Thoracic aorta (tissue), 2 donors: Measurements from ENCODE around the gene CLDN10. TPM values are rescaled to one million over a fixed set of nuclear protein-coding genes. Genes with fewer than 3 reads are reported as not detected.

Experiments
- ATAC-seq: fragments of 150-250 bp; one replicate; pipeline ENCODE4 v1.8.0; 2017; ENCODE audit warnings: low read depth; ENCODE audit not compliant: insufficient number of reproducible peaks, low FRiP score
- DNase-seq: peaks from one replicate; pipeline ENCODE4 v3.0.0-alpha.2; 2020; ENCODE audit warnings: low spot score
- H3K27ac ChIP-seq, 2 donors: fragments of 200-600 bp; sonication (generic); 1 replicate in 1 of 2; 2 replicates in 1 of 2; pipeline ENCODE4 v1.5.1; 2016; ENCODE audit warnings: mild to moderate bottlenecking in 2 of 2, moderate library complexity in 2 of 2
- H3K27me3 ChIP-seq: fragments of 200-600 bp; sonication (generic); replicated peaks from 2 replicates; pipeline ENCODE4 v1.6.0; 2016; ENCODE audit warnings: mild to moderate bottlenecking; ENCODE audit not compliant: insufficient read depth
- H3K36me3 ChIP-seq: fragments of 200-600 bp; sonication (generic); one replicate; pipeline ENCODE4 v1.5.1; 2016
- H3K4me1 ChIP-seq, 2 donors: fragments of 200-600 bp; sonication (generic); 1 replicate in 1 of 2; 2 replicates in 1 of 2; pipeline versions ENCODE4 v1.5.1 to v1.6.0; 2016; ENCODE audit warnings: low read depth in 2 of 2, mild to moderate bottlenecking in 1 of 2; ENCODE audit not compliant: control insufficient read depth in 1 of 2
- H3K4me3 ChIP-seq: fragments of 200-600 bp; sonication (generic); 2 replicates; pipeline ENCODE4 v1.5.1; 2016; ENCODE audit warnings: mild to moderate bottlenecking
- H3K9me3 ChIP-seq: fragments of 200-600 bp; sonication (generic); 2 replicates; pipeline ENCODE4 v1.5.1; 2016
- CTCF ChIP-seq: fragments of 200-600 bp; sonication (generic); IDR thresholded peaks from one replicate; pipeline ENCODE4 v1.5.1; 2019; ENCODE audit warnings: antibody characterized with exemption
- total RNA-seq, 2 donors: library from RNA; depleted of rRNA; stranded (reverse); fragments of >200 nt; gene quantifications; one replicate each; pipeline versions ENCODE4 v1.1.0 to v1.2.3, GENCODE V29; 2016

The CLDN10 gene
- total RNA-seq, 2 donors from 2014 or later: not detected

DNA sequence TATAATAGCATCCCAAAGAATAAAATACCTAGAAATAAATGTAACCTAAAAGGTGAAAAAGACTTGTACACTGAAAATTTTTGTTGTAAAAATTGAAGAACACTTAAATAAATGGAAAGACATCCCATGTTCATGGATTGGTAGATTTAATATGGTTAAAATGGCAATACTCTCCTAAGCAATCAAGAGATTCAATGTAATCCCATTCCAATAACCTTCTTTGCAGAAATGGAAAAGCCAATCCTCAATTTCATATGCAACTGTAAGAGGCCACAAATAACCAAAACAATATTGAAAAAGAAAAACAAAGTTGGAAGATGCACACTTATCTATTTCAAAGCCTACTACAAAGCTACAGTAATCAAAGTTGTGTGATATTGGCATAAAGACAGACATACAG lies 74.2 kb downstream of the CLDN10 start:
- no peaks in the 10 kb centered on the region for H3K27me3 ChIP-seq
- ATAC-seq: no peak
- DNase-seq: no peak
- no peaks in the 10 kb centered on the region for H3K9me3 ChIP-seq
- no peak overlapping the region for H3K4me3 ChIP-seq
- H3K36me3 ChIP-seq: peaks cover 6% of the 10 kb centered on the region
- no peaks in the 10 kb centered on the region for H3K4me1 ChIP-seq
- TF ChIP-seq CTCF: no peak
- H3K27ac ChIP-seq: no peak overlapping the region

GRCh38 chr13:95627590-95627989 lies 75.1 kb downstream of the CLDN10 start:
- no peaks in the 10 kb centered on the region for H3K4me1 ChIP-seq
- H3K27me3 ChIP-seq: no peaks in the 10 kb centered on the region
- ATAC-seq: no peak
- no peak overlapping the region for H3K27ac ChIP-seq
- no peak overlapping the region for H3K4me3 ChIP-seq
- no peak for DNase-seq
- H3K36me3 ChIP-seq: peaks cover 6% of the 10 kb centered on the region
- TF ChIP-seq CTCF: no peak
- H3K9me3 ChIP-seq: no peaks in the 10 kb centered on the region

DNA sequence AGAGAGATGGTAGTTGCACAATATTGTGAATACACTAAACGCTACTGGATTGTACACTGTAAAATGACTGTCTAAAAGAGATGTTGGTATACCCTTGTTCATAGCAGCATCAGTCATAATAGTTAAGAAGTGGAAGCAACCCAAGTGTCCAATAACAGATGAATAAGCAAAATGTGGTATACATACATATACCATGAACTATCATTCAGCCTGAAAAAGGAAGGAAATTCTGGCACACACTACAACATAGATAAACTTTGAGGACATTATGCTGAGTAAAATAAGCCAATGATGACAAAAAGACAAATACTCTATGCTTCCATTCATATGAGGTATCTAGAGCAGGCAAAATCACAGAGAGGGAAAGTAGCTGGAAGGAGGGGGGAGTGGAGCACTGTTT lies 76.0 kb downstream of the CLDN10 start:
- TF ChIP-seq CTCF: no peak
- Histone ChIP-seq H3K27ac (no peak overlapping the region), H3K36me3 (peaks cover 6% of the 10 kb centered on the region), H3K4me1 (no peaks in the 10 kb centered on the region), H3K27me3 (no peaks in the 10 kb centered on the region), H3K9me3 (no peaks in the 10 kb centered on the region), H3K4me3 (no peak overlapping the region)
- DNase-seq (no peak), ATAC-seq (no peak)

DNA sequence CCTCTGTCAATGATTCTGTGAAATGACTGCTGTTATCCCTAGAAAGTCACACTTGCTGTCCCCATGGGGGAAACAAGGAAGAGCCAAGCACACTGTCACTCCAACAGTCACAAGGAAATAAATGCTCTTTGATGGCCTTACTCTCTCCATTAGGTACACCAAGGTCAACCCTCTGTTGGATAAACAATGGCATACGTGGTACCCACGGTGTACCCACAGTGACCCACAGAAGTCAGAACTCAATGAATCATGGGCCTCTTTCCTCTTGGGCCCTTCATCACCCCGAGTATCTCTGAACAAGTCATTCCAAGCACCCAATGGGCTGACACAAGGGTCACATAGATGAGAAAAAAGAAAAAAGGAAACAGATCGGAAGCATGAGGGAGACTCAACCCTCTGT lies 76.6 kb downstream of the CLDN10 start:
- Histone ChIP-seq H3K4me3 (no peak overlapping the region), H3K27ac (no peak overlapping the region), H3K4me1 (no peaks in the 10 kb centered on the region), H3K9me3 (no peaks in the 10 kb centered on the region), H3K36me3 (peaks cover 6% of the 10 kb centered on the region), H3K27me3 (no peaks in the 10 kb centered on the region)
- ATAC-seq (no peak), DNase-seq (no peak)
- TF ChIP-seq CTCF: no peak

Other genes starting within 250 kb of the CLDN10 start
- gene DZIP1, start 92.0 kb downstream of the CLDN10 start, total RNA-seq: 10 to 100 TPM; 24.5 to 26.0 TPM
- gene DNAJC3, start 124.4 kb downstream of the CLDN10 start, total RNA-seq: 10 to 100 TPM; 63.4 to 90.1 TPM